ENCODE measurements around the gene RAPGEF4. TPM values are rescaled to one million over a fixed set of nuclear protein-coding genes. Genes with fewer than 3 reads are reported as not detected.

RAPGEF4 gene
- total and polyA plus RNA-seq, 2 of the 4 experiments (the other 2 are of a cell fraction): 1.7 to 3.2 TPM

- no peak for TF ChIP-seq USF2 (IDR thresholded peaks at IDR 0.05; ENCODE audit: low read depth, low read length)
These were observed 267.3 kb downstream of the RAPGEF4 start (continued) for GRCh38 chr2:173002751-173003541.

GRCh38 chr2:173008786-173009185 lies 273.1 kb downstream of the RAPGEF4 start:
- WGBS, 2 experiments (ENCODE audit: extremely low coverage in 2 of 2, insufficient read length in 1 of 2): no CpG with 5 or more reads among the region's 3 CpGs

More at GRCh38 chr2:173008786-173009185, 273.1 kb downstream of the RAPGEF4 start:
- Histone ChIP-seq H4K5ac (ENCODE audit: low read depth, low read length) (no peak overlapping the region), H2BK5ac (ENCODE audit: low read depth, low read length, poor library complexity, severe bottlenecking) (no peak overlapping the region), H3K27ac (ENCODE audit: insufficient read depth, low read length) (no peak overlapping the region), H3K27me3 (ENCODE audit: control insufficient read depth, insufficient read depth, low read length) (no peaks in the 10 kb centered on the region), H3K14ac (replicated peaks; ENCODE audit: low read depth, low read length) (no peak overlapping the region), H3K56ac (ENCODE audit: extremely low read depth, insufficient read depth, low read length) (no peak overlapping the region), H2AK5ac (ENCODE audit: low read depth, low read length) (no peak overlapping the region), H3K4me3 (ENCODE audit: insufficient read depth, low read depth, low read length) (no peak overlapping the region), H2BK20ac (ENCODE audit: low read depth, low read length) (no peak overlapping the region), H3K4me2 (ENCODE audit: low read depth, low read length) (no peak overlapping the region), H3K18ac (ENCODE audit: low read depth, low read length) (no peak overlapping the region), H2BK120ac (ENCODE audit: low read depth, low read length) (no peak overlapping the region), H3K9me1 (ENCODE audit: insufficient read depth, low read length) (no peaks in the 10 kb centered on the region), H3K4me1 (ENCODE audit: control insufficient read depth, insufficient read depth, low read length) (peaks cover 3% of the 10 kb centered on the region; the same call in 1 of the 2 replicates), H2AFZ (replicated peaks; ENCODE audit: low read length, poor library complexity) (no peak overlapping the region), H3K4ac (ENCODE audit: low read depth, low read length) (no peak overlapping the region), H4K20me1 (ENCODE audit: insufficient read depth, low read length) (no peaks in the 10 kb centered on the region), H4K91ac (ENCODE audit: insufficient read depth, low read depth, low read length) (no peak overlapping the region), H3K36me3 (ENCODE audit: control insufficient read depth, insufficient read depth, low read length) (no peaks in the 10 kb centered on the region), H2AK9ac (replicated peaks; ENCODE audit: low read depth, low read length, poor library complexity) (no peak overlapping the region), H3K9ac (ENCODE audit: low read depth, low read length) (no peak overlapping the region), H3K79me1 (ENCODE audit: low read depth in 1 of 2, low read length in 2 of 2) (no peaks in the 10 kb centered on the region), H2BK15ac (ENCODE audit: low read depth, low read length) (no peak overlapping the region), H3K23ac (ENCODE audit: low read depth, low read length) (no peak overlapping the region), H3K9me3 (ENCODE audit: control insufficient read depth, insufficient read depth, low read length) (no peaks in the 10 kb centered on the region), H4K8ac (ENCODE audit: low read depth in 2 of 2, low read length in 2 of 2) (no peak overlapping the region)
- no TSS peak for BruUV-seq (replicated peaks)
- CTCF ChIA-PET: no interaction called here
- dilution Hi-C loops (cut with HindIII; ENCODE audit: low sequenced_read_pairs, unreplicated experiment) (no loop called here), in situ Hi-C loops (cut with MboI; ENCODE audit: low sequenced_read_pairs) (no loop called here), intact Hi-C loops (cut with micrococcal nuclease) (no loop called here)
- TF ChIP-seq USF2 (IDR thresholded peaks at IDR 0.05; ENCODE audit: low read depth, low read length): no peak
- TF ChIP-seq RCOR1 (IDR thresholded peaks at IDR 0.05; ENCODE audit: insufficient replicate concordance, low read length): no peak
- ATAC-seq (ENCODE audit: low read depth) (no peak), DNase-seq (no peak)
- POLR2A ChIA-PET (ENCODE audit: unreplicated experiment): no interaction called here

Data from IMR-90 (cell line).